ENCODE data around the gene PGAM2. TPM values are rescaled to one million over a fixed set of nuclear protein-coding genes. Genes with fewer than 3 reads are reported as not detected.

Gene PGAM2
- polyA plus RNA-seq, 1 donor, result 4.0 TPM

DNA sequence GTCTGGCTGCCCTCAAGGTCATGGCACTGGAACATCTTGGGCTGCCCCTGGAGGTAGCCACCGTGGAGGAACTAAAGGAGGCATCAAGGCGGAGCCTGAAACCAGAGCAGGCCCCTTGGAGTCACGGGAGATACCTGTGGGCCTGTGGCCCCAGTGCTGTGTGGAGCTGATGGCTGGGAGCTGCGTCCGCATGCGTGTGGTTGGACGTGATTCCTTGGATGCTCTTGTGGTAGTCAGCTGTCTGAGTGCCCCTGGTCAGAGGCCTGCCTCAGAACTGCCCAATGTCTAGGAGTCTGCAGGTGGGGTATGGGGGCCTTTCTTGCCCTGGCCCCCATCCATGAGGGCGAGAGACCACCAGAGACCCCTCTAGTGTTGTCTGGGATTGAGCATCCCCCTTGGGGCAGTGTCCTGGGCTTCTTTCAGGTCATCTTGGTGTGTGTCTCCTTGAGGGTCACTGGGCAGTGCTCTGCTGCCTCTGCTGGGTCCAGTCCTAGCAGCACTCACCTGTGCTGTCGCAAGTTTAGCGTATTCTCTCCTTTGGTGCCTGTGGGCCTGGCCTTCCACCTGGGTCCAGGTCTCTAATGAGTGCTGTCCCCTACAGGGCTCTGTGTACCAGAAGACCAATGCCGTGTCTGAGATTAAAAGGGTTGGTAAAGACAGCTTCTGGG, 8.1 kb downstream of the PGAM2 start:
- Histone ChIP-seq H3K36me3 (ENCODE audit: control insufficient read depth, insufficient read depth, low read length) (peaks cover 82% of the 10 kb centered on the region), H3K27ac (ENCODE audit: low read length) (no peak overlapping the region)
- WGBS (ENCODE audit: insufficient coverage, low lambda C conversion rate), result no CpG with 5 or more reads among the region's 11 CpGs

DNA sequence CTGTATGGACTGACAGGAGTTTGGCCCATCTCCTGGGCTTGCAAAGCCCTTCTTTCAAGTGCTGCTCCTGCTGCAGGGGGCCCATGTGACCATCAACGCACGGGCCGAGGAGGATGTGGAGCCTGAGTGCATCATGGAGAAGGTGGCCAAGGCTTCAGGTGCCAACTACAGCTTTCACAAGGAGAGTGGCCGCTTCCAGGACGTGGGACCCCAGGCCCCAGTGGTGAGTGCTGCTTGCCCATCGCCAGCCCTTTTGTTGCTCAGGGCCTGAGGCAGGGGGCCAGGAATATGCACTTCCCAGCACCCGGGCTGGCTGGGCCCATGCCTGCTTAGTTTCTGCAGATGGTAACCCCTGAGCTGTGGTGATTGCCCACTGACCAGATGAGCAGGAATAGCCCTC, 8.7 kb downstream of the PGAM2 start:
- Histone ChIP-seq H3K36me3 (ENCODE audit: control insufficient read depth, insufficient read depth, low read length) (peaks cover 82% of the 10 kb centered on the region), H3K9me3 (ENCODE audit: control insufficient read depth, low read depth, low read length) (no peaks in the 10 kb centered on the region), H3K4me1 (ENCODE audit: control insufficient read depth, insufficient read depth, low read length) (no peaks in the 10 kb centered on the region), H3K27me3 (ENCODE audit: control insufficient read depth, insufficient read depth, low read length) (no peaks in the 10 kb centered on the region), H3K27ac (ENCODE audit: low read length) (no peak overlapping the region), H3K4me3 (ENCODE audit: low read length) (no peak overlapping the region)
- WGBS (ENCODE audit: insufficient coverage, low lambda C conversion rate), result no CpG with 5 or more reads among the region's 7 CpGs
- DNase-seq, result no peak

More for the DNA sequence above, 8.1 kb downstream of the PGAM2 start:
- no peak overlapping the region for H3K4me3 ChIP-seq (ENCODE audit: low read length)
- H3K27me3 ChIP-seq (ENCODE audit: control insufficient read depth, insufficient read depth, low read length), result no peaks in the 10 kb centered on the region
- H3K4me1 ChIP-seq (ENCODE audit: control insufficient read depth, insufficient read depth, low read length), result no peaks in the 10 kb centered on the region
- H3K9me3 ChIP-seq (ENCODE audit: control insufficient read depth, low read depth, low read length), result no peaks in the 10 kb centered on the region
- no peak for DNase-seq

DNA sequence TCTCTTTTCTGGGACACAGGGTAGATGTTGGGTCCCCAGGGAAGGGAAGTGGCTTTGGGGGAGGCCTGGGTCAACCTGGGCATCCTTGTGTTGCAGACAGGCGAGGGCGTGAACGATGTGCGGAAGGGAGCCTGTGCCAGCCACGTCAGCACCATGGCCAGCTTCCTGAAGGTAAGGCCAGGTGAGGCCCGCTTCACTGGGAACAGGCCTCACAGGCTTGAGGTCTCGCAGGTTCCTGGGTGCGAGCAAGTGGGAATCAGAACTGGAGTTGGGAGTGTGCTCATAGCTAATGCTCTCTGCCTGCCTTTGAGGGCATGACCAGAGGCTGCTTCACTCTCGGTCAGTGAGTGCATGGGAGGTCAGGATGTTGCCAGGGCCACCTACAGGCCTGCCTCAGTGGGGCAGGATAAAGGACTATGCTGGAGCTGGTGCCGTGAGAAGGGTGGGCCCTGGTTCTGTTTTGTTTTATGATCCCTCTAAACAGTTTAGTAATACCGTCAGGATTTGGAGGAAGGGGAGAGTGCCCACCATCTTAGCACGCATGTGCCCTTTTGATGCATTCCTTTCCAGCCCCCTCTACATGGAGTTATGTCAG, 12.5 kb downstream of the PGAM2 start:
- Histone ChIP-seq H3K36me3 (ENCODE audit: control insufficient read depth, insufficient read depth, low read length) (peaks cover 65% of the 10 kb centered on the region), H3K4me3 (ENCODE audit: low read length) (no peak overlapping the region), H3K27ac (ENCODE audit: low read length) (no peak overlapping the region), H3K4me1 (ENCODE audit: control insufficient read depth, insufficient read depth, low read length) (no peaks in the 10 kb centered on the region), H3K9me3 (ENCODE audit: control insufficient read depth, low read depth, low read length) (no peaks in the 10 kb centered on the region), H3K27me3 (ENCODE audit: control insufficient read depth, insufficient read depth, low read length) (no peaks in the 10 kb centered on the region)
- DNase-seq, result no peak
- WGBS (ENCODE audit: insufficient coverage, low lambda C conversion rate), result no CpG with 5 or more reads among the region's 12 CpGs

DNA sequence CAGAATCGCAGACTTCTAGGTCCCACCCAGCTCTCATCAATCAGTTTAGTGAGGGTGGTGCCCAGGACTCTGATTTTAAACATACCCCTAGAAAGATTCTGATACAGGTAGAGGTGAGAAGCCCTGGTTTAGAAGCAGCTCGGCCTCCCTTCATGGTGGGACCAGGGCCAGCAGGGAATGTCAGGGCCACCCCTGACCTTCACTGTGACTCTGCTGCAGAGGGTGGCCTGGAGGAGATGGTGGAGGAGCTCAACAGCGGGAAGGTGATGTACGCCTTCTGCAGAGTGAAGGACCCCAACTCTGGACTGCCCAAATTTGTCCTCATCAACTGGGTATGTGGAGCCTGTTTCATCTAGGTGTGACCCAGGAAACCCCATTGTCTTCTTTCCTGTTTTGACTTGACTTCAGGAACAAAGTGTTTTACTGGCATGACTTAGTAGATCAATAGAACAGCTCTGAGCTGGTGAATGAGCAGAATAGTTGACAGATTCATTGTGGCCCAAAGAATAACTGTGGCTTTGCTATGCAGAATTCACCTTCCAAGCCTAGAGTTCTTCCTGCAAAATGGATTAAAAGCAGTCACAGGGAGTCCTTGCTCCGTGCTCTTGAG, 13.7 kb downstream of the PGAM2 start:
- no peak overlapping the region for H3K4me3 ChIP-seq (ENCODE audit: low read length)
- H3K4me1 ChIP-seq (ENCODE audit: control insufficient read depth, insufficient read depth, low read length), result no peaks in the 10 kb centered on the region
- no peaks in the 10 kb centered on the region for H3K9me3 ChIP-seq (ENCODE audit: control insufficient read depth, low read depth, low read length)
- no peak overlapping the region for H3K27ac ChIP-seq (ENCODE audit: low read length)
- peaks cover 58% of the 10 kb centered on the region for H3K36me3 ChIP-seq (ENCODE audit: control insufficient read depth, insufficient read depth, low read length)
- no CpG with 5 or more reads among the region's 5 CpGs for WGBS (ENCODE audit: insufficient coverage, low lambda C conversion rate)
- H3K27me3 ChIP-seq (ENCODE audit: control insufficient read depth, insufficient read depth, low read length), result no peaks in the 10 kb centered on the region
- DNase-seq, result no peak

- H3K27ac ChIP-seq (ENCODE audit: low read length), result no peak overlapping the region
- no peak overlapping the region for H3K4me3 ChIP-seq (ENCODE audit: low read length)
- no peaks in the 10 kb centered on the region for H3K27me3 ChIP-seq (ENCODE audit: control insufficient read depth, insufficient read depth, low read length)
- no peaks in the 10 kb centered on the region for H3K9me3 ChIP-seq (ENCODE audit: control insufficient read depth, low read depth, low read length)
- 80% methylated on average over 1 of the region's 8 CpGs for WGBS (ENCODE audit: insufficient coverage, low lambda C conversion rate)
- H3K4me1 ChIP-seq (ENCODE audit: control insufficient read depth, insufficient read depth, low read length), result peaks cover under 1% of the 10 kb centered on the region
- no peak for DNase-seq
- H3K36me3 ChIP-seq (ENCODE audit: control insufficient read depth, insufficient read depth, low read length), result peaks cover 56% of the 10 kb centered on the region
Measured at GRCh38 chr7:44050915-44051560, 14.3 kb downstream of the PGAM2 start.

DNA sequence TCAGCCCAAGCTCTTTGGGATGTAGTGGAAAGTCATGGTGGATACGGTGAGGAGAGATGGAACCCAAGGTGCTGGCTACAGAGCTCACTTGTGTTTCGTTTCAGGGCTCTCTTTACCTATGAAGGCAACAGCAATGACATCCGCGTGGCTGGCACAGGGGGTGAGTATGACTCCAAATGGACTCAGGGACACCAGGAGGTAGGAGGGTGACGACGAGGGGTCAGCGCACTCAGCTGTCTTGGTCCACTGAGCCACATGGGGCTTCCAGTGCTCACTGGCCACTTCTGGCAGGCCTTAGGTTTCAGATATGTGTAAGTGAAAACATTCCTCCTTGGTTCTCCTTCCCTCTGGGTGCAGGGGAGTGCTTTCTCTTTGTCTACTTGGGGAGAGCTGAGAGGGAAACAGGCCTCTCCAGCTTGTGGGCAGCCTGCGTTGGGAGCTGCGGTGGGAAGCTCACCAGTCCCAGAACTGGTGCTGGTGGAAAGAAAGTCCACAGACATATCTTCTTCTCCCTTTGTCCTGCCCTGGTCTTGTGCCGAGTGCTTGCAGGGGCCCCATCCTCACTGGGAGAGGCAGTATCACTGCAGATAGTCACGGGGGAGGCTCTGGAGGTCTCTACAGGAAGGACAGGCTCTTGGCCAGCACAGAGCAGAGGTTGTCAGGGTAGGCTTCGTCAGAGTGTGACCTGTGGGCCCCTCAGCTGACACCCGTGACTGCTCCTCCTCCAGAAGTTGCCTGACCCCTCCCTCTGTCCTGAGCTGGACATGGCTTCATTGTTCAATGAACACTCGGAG, 15.0 kb downstream of the PGAM2 start:
- Histone ChIP-seq H3K4me1 (ENCODE audit: control insufficient read depth, insufficient read depth, low read length) (peaks cover 8% of the 10 kb centered on the region), H3K27me3 (ENCODE audit: control insufficient read depth, insufficient read depth, low read length) (no peaks in the 10 kb centered on the region), H3K9me3 (ENCODE audit: control insufficient read depth, low read depth, low read length) (no peaks in the 10 kb centered on the region), H3K27ac (ENCODE audit: low read length) (no peak overlapping the region), H3K4me3 (ENCODE audit: low read length) (no peak overlapping the region), H3K36me3 (ENCODE audit: control insufficient read depth, insufficient read depth, low read length) (peaks cover 55% of the 10 kb centered on the region)
- DNase-seq, result no peak
- no CpG with 5 or more reads among the region's 14 CpGs for WGBS (ENCODE audit: insufficient coverage, low lambda C conversion rate)

GRCh38 chr7:44048031-44048795, 17.2 kb downstream of the PGAM2 start:
- Histone ChIP-seq H3K4me1 (ENCODE audit: control insufficient read depth, insufficient read depth, low read length) (peaks cover 13% of the 10 kb centered on the region), H3K9me3 (ENCODE audit: control insufficient read depth, low read depth, low read length) (no peaks in the 10 kb centered on the region), H3K36me3 (ENCODE audit: control insufficient read depth, insufficient read depth, low read length) (peaks cover 43% of the 10 kb centered on the region), H3K4me3 (ENCODE audit: low read length) (no peak overlapping the region), H3K27ac (ENCODE audit: low read length) (no peak overlapping the region), H3K27me3 (ENCODE audit: control insufficient read depth, insufficient read depth, low read length) (no peaks in the 10 kb centered on the region)
- no CpG with 5 or more reads among the region's 7 CpGs for WGBS (ENCODE audit: insufficient coverage, low lambda C conversion rate)
- DNase-seq, result no peak

- 100% methylated on average over 1 of the region's 8 CpGs for WGBS (ENCODE audit: insufficient coverage, low lambda C conversion rate)
- H3K4me1 ChIP-seq (ENCODE audit: control insufficient read depth, insufficient read depth, low read length), result peaks cover 13% of the 10 kb centered on the region
- no peaks in the 10 kb centered on the region for H3K27me3 ChIP-seq (ENCODE audit: control insufficient read depth, insufficient read depth, low read length)
- no peak overlapping the region for H3K4me3 ChIP-seq (ENCODE audit: low read length)
- H3K9me3 ChIP-seq (ENCODE audit: control insufficient read depth, low read depth, low read length), result no peaks in the 10 kb centered on the region
- H3K36me3 ChIP-seq (ENCODE audit: control insufficient read depth, insufficient read depth, low read length), result peaks cover 29% of the 10 kb centered on the region
- no peak overlapping the region for H3K27ac ChIP-seq (ENCODE audit: low read length)
- no peak for DNase-seq
Measured at GRCh38 chr7:44046321-44047061, 18.9 kb downstream of the PGAM2 start.

DNA sequence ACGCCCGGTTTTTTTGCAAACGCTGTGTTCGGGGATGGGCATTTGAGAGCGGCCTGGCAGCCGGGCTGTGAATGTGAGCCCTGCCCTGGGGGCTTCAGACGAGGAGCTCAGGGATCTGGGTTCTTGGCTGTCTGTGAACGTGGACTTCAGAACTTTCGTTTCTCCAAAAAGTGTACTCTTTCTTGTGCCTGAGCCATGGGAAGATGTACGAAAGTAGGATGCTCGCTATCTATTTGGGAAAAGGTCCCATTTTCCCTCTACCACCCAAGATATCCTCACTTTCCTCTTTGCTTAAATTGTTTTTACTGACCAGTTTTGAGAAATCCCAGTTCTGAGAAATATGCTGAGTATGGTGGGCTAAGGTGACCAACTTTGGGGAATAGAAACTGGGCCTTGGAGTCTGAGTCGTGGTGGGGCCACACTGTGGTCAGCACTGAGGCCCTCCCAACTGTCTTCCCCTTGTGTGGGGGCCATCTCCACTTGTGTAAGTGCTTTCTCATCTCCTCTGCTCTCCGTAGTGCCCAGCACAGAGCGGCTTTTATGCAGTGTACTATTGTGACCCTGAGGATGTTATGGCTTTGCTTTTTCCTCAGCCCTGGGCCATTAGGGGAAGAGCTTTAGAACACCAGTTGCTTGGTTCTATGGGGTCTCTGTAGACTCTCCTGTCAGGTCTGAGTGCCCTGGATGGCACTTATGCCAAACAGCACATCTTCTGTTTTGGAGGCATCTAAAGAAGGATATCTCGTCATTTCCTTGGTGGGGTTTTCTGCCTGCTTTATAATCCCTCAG, 19.9 kb downstream of the PGAM2 start:
- peak overlapping the region; percentile 81 for H3K27ac ChIP-seq (ENCODE audit: low read length)
- DNase-seq, result no peak
- H3K4me1 ChIP-seq (ENCODE audit: control insufficient read depth, insufficient read depth, low read length), result peaks cover 13% of the 10 kb centered on the region
- peaks cover 19% of the 10 kb centered on the region for H3K36me3 ChIP-seq (ENCODE audit: control insufficient read depth, insufficient read depth, low read length)
- WGBS (ENCODE audit: insufficient coverage, low lambda C conversion rate), result 80% methylated on average over 1 of the region's 15 CpGs
- no peaks in the 10 kb centered on the region for H3K27me3 ChIP-seq (ENCODE audit: control insufficient read depth, insufficient read depth, low read length)
- peak overlapping the region; percentile 88 for H3K4me3 ChIP-seq (ENCODE audit: low read length)
- H3K9me3 ChIP-seq (ENCODE audit: control insufficient read depth, low read depth, low read length), result no peaks in the 10 kb centered on the region

Data from large intestine (tissue), 3 donors.